ENCODE results near the gene TFDP1. TPM values are rescaled to one million over a fixed set of nuclear protein-coding genes. Genes with fewer than 3 reads are reported as not detected.

TFDP1 gene
- polyA plus RNA-seq, 1 of the 3 experiments (the other 2 are of a cell fraction), result 76.7 TPM

GRCh38 chr13:113627136-113627535 is 42.6 kb downstream of the TFDP1 start:
- CTCF ChIA-PET, result no interaction called here
- H3K4me1 ChIP-seq (ENCODE audit: control insufficient read depth in 1 of 2, insufficient read depth in 2 of 2, low read depth in 1 of 2, low read length in 1 of 2), result peaks cover 0 to 9% of the 10 kb centered on the region in 2 experiments; a peak in 2 of 4 replicates
- WGBS (ENCODE audit: low lambda C conversion rate), result 96% methylated on average over 8 of the region's 16 CpGs

DNA sequence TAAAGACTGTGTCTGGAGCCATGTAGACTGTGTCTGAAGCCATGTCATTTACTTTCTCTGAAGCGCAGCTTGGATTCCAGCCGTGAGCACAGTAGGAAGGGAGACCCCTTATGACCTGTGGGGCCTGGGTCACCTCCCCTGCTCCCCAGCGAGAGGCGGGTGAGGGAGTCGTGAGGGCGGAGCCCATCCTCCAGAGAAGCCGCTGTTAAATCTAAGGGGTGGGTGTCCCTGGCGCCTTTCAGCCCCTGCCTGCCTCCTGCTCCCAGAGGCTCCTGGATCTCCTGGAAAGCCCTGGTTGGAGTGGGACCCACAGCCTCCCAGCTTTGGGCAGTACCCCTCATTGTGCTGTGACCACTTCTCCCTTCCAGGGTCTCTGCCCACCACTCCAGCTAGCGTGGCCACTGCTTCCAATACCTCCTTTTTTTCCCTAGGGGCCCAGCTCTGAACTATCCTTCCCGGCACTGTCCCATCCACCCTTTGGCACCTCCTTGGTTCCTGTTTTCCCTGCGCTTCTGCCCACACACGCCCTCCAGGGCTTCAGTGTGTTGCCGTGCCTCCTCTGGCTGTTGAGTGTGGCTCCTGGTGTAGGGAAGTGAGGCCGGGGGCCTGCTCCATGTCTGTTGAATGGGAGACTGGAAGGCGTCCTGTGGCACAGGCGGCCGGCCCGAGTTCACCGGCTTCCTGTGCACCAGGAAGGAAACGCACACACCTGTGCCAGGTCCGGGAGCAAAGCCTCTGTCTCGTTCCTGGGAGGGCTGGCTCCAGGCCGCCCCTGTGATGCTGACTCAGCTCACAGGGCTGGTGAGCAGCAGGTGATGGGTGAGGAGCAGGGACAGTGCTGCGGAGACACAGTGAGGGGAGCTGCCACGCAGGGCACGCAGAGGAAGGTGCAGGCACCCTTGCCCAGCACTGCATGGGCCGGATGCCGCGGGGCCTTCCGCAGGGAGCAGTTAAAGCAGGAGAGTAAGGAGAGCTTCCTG is 44.0 kb downstream of the TFDP1 start:
- CTCF ChIA-PET, result interaction anchor here (0.6 kb wide), 1 partner anchor 234 kb away, joined by 4 read pairs; no protein-coding TSS in a partner anchor
- WGBS (ENCODE audit: low lambda C conversion rate), result 93% methylated on average over 20 of the region's 30 CpGs

More at GRCh38 chr13:113627136-113627535, 42.6 kb downstream of the TFDP1 start:
- TF ChIP-seq POLR2AphosphoS5 (IDR thresholded peaks at IDR 0.05; ENCODE audit: low read depth, low read length) (no peak), FOSL2 (IDR thresholded peaks at IDR 0.05; ENCODE audit: borderline replicate concordance, low read depth) (no peak), FOXM1 (IDR thresholded peaks at IDR 0.05; ENCODE audit: low read depth) (no peak), GATA2 (CRISPR knock-in tag; IDR thresholded peaks at IDR 0.05) (no peak), JUND (IDR thresholded peaks at IDR 0.05) (no peak), EP300 (IDR thresholded peaks at IDR 0.05; ENCODE audit: borderline replicate concordance in 1 of 2, low read depth in 1 of 2, low read length in 1 of 2) (no peak)
- Histone ChIP-seq H2AFZ (ENCODE audit: low read depth) (no peak overlapping the region), H3K4me3 (ENCODE audit: low read depth in 2 of 2, low read length in 1 of 2) (no peak overlapping the region), H3K27ac (ENCODE audit: low read depth in 2 of 2, low read length in 1 of 2) (no peak overlapping the region), H3K79me2 (ENCODE audit: insufficient read depth) (peaks cover 23% of the 10 kb centered on the region), H4K20me1 (ENCODE audit: insufficient read depth) (peaks cover 55% of the 10 kb centered on the region), H3F3A (replicated peaks; ENCODE audit: insufficient read depth) (peaks cover 17% of the 10 kb centered on the region), H3K27me3 (ENCODE audit: insufficient read depth) (no peaks in the 10 kb centered on the region), H3K36me3 (replicated peaks in 1 of 2; ENCODE audit: control insufficient read depth in 1 of 2, insufficient read depth in 2 of 2, low read length in 1 of 2) (peaks cover 4 to 30% of the 10 kb centered on the region in 2 experiments), H3K9me3 (no peaks in the 10 kb centered on the region), H3K9ac (no peak overlapping the region), H3K4me2 (no peak overlapping the region), H3K9me2 (no peaks in the 10 kb centered on the region)
- POLR2A ChIA-PET, result no interaction called here
- DNase-seq, result no peak

DNA sequence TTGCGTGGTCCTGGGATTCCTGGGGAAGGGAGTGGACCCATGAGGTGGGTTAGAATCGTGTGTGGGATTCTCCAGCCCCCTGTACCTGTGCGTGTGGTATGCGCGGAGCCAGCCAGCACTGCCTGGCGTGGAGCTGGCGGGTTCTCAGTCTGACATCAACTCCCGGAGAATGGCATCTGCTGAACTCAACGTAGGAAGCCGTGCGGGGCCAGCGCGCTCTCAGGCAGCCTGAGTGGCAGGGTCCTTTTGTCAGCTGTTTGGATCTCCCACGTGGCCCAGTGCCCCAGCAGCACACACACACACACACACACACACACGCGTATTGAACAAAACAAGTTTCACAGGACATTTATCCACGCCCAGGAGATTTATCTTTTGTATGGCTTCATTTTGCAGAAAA is 45.3 kb downstream of the TFDP1 start:
- WGBS (ENCODE audit: low lambda C conversion rate), result 96% methylated on average over 17 of the region's 17 CpGs
- TF ChIP-seq EP300 (IDR thresholded peaks at IDR 0.05; ENCODE audit: borderline replicate concordance in 1 of 2, low read depth in 1 of 2, low read length in 1 of 2) (no peak), FOSL2 (IDR thresholded peaks at IDR 0.05; ENCODE audit: borderline replicate concordance, low read depth) (no peak), USF2 (IDR thresholded peaks at IDR 0.05; ENCODE audit: borderline replicate concordance, low read depth, low read length) (no peak), TEAD4 (IDR thresholded peaks at IDR 0.05; ENCODE audit: borderline replicate concordance, insufficient read depth) (no peak), TCF12 (IDR thresholded peaks at IDR 0.05) (no peak), EZH2phosphoT487 (IDR thresholded peaks at IDR 0.05; ENCODE audit: borderline replicate concordance, low read depth) (no peak), GABPA (IDR thresholded peaks at IDR 0.05; ENCODE audit: low read depth) (no peak)
- TF ChIP-seq, protein P1, sequence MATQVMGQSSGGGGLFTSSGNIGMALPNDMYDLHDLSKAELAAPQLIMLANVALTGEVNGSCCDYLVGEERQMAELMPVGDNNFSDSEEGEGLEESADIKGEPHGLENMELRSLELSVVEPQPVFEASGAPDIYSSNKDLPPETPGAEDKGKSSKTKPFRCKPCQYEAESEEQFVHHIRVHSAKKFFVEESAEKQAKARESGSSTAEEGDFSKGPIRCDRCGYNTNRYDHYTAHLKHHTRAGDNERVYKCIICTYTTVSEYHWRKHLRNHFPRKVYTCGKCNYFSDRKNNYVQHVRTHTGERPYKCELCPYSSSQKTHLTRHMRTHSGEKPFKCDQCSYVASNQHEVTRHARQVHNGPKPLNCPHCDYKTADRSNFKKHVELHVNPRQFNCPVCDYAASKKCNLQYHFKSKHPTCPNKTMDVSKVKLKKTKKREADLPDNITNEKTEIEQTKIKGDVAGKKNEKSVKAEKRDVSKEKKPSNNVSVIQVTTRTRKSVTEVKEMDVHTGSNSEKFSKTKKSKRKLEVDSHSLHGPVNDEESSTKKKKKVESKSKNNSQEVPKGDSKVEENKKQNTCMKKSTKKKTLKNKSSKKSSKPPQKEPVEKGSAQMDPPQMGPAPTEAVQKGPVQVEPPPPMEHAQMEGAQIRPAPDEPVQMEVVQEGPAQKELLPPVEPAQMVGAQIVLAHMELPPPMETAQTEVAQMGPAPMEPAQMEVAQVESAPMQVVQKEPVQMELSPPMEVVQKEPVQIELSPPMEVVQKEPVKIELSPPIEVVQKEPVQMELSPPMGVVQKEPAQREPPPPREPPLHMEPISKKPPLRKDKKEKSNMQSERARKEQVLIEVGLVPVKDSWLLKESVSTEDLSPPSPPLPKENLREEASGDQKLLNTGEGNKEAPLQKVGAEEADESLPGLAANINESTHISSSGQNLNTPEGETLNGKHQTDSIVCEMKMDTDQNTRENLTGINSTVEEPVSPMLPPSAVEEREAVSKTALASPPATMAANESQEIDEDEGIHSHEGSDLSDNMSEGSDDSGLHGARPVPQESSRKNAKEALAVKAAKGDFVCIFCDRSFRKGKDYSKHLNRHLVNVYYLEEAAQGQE (IDR thresholded peaks at IDR 0.05; ENCODE audit: low read depth, low read length), result no peak
- H3K4me3 ChIP-seq (ENCODE audit: low read depth in 2 of 2, low read length in 1 of 2), result no peak overlapping the region
- no peak for DNase-seq
- ChIA-PET POLR2A (no interaction called here), CTCF (interaction anchor here (1.3 kb wide), 1 partner anchor 44 kb away, joined by 3 read pairs; no protein-coding TSS in a partner anchor)
- no peaks in the 10 kb centered on the region for H3K9me2 ChIP-seq
- H3K9me3 ChIP-seq, result no peaks in the 10 kb centered on the region
- H3K9ac ChIP-seq, result no peak overlapping the region
- H3K4me2 ChIP-seq, result no peak overlapping the region
- peaks cover 23% of the 10 kb centered on the region for H3K79me2 ChIP-seq (ENCODE audit: insufficient read depth)
- no peak overlapping the region for H2AFZ ChIP-seq (ENCODE audit: low read depth)
- H3K27ac ChIP-seq (ENCODE audit: low read depth in 2 of 2, low read length in 1 of 2), result no peak overlapping the region
- no peaks in the 10 kb centered on the region for H3K27me3 ChIP-seq (ENCODE audit: insufficient read depth)
- H3K4me1 ChIP-seq (ENCODE audit: control insufficient read depth in 1 of 2, insufficient read depth in 2 of 2, low read depth in 1 of 2, low read length in 1 of 2), result peaks cover 0 to 9% of the 10 kb centered on the region in 2 experiments; a peak in 2 of 4 replicates
- H4K20me1 ChIP-seq (ENCODE audit: insufficient read depth), result peaks cover 43% of the 10 kb centered on the region
- H3F3A ChIP-seq (replicated peaks; ENCODE audit: insufficient read depth), result peaks cover 10% of the 10 kb centered on the region
- H3K36me3 ChIP-seq (replicated peaks in 1 of 2; ENCODE audit: control insufficient read depth in 1 of 2, insufficient read depth in 2 of 2, low read length in 1 of 2), result peaks cover 4 to 45% of the 10 kb centered on the region in 2 experiments

More for the DNA sequence above, 44.0 kb downstream of the TFDP1 start:
- Histone ChIP-seq H3K9ac (no peak overlapping the region), H3K27me3 (ENCODE audit: insufficient read depth) (no peaks in the 10 kb centered on the region), H4K20me1 (ENCODE audit: insufficient read depth) (peaks cover 53% of the 10 kb centered on the region), H3K4me3 (ENCODE audit: low read depth in 2 of 2, low read length in 1 of 2) (no peak overlapping the region), H3K27ac (ENCODE audit: low read depth in 2 of 2, low read length in 1 of 2) (no peak overlapping the region), H3F3A (replicated peaks; ENCODE audit: insufficient read depth) (peaks cover 17% of the 10 kb centered on the region), H3K9me3 (no peaks in the 10 kb centered on the region), H3K4me2 (no peak overlapping the region), H3K4me1 (ENCODE audit: control insufficient read depth in 1 of 2, insufficient read depth in 2 of 2, low read depth in 1 of 2, low read length in 1 of 2) (peaks cover 0 to 9% of the 10 kb centered on the region in 2 experiments; a peak in 2 of 4 replicates), H3K36me3 (replicated peaks in 1 of 2; ENCODE audit: control insufficient read depth in 1 of 2, insufficient read depth in 2 of 2, low read length in 1 of 2) (peaks cover 6 to 33% of the 10 kb centered on the region in 2 experiments), H3K79me2 (ENCODE audit: insufficient read depth) (peaks cover 23% of the 10 kb centered on the region), H2AFZ (ENCODE audit: low read depth) (no peak overlapping the region), H3K9me2 (no peaks in the 10 kb centered on the region)
- POLR2A ChIA-PET, result interaction anchor here (1.4 kb wide), 1 partner anchor 9 kb away, joined by 4 read pairs; no protein-coding TSS in a partner anchor
- no peak for DNase-seq
- no peak for TF ChIP-seq EP300 (IDR thresholded peaks at IDR 0.05; ENCODE audit: borderline replicate concordance in 1 of 2, low read depth in 1 of 2, low read length in 1 of 2)

Data from SK-N-SH (cell line).